LoVo (cell line): ENCODE data around the gene DIAPH2.

Experiments used
- DNase-seq: peaks from one replicate; pipeline ENCODE4 v3.0.0-alpha.2; 2016; ENCODE audit warnings: low spot score

DIAPH2 gene

DNA sequence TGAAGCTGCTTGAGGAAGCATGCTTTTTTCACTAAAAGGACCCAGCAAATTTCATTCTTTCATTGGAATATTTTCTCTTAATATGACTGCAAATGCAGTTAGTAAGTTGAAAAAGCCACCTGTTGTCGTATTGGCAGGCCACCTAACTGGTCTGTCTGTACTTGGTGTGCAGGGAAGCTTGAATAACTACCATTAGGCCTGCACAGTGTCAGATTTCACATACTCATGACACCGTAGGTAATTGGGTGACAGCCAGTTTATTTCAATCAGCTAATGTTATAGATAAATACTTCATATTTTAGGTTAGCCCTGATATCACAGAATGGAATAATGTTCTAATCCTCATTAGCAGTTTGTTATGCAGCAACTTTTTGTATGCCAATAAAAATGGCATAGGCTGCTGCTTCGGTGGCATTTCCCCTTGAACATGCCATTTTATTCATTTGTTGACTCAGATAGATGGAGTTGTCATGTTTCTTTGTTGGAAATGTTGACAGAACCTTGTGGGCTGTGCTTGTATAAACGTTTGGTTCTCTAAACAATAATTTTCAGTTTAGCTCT, 372.8 kb downstream of the DIAPH2 start:
- no peak for DNase-seq

DNA sequence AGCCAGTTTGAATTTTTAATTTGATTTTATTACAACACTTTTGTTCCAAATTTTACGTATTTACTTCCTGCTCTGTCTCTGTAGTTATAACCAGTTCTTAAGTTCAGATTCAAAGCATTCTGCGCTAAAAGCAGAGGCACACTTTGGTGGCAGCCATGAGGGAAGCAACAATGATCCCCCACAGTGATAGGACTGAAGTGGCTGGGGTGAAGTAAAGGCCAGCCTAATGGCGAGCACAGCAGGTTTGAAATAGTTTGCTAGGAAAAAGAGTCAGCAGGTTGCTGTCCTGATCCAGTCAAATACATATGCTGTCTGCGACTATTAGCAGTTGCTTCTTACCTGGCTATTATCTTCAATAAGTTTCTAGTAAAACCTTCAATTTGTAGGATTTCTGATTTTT, 375.4 kb downstream of the DIAPH2 start:
- DNase-seq, result no peak

DNA sequence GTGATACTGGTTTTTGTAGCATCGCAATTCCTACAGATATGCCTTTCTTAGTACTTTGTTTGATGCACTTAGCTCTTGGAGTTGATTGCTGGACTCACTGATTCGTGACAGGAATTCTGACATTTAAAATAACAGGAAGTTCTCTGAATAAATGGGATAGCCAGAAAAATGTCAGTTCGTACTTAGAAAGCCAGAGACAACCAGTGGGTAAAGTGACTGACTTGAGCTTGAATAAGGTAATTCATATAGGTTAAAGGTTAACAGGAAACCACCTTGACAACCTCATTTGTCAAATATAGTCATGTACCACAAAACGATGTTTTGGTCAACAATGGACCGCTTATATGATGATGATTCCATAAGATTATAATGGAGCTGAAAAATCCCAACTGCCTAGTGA, 380.4 kb downstream of the DIAPH2 start:
- no peak for DNase-seq

DNA sequence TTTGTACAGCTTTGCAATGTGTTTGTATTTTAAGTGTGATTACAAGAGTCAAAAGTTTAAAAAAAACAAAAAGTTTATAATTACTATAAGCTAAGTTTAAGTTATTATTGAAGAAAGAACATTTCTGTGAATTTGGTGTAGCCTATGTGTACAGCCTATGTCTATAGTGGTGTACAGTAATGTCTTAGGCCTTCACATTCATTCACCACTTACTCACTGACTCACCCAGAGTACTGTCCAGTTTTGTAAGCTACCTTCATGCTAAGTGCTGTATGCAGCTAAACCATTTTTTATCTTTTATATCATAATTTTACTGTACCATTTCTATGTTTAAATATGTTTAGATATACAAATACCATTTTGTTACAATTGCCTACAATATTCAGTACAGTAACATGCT, 381.3 kb downstream of the DIAPH2 start:
- no peak for DNase-seq

DNA sequence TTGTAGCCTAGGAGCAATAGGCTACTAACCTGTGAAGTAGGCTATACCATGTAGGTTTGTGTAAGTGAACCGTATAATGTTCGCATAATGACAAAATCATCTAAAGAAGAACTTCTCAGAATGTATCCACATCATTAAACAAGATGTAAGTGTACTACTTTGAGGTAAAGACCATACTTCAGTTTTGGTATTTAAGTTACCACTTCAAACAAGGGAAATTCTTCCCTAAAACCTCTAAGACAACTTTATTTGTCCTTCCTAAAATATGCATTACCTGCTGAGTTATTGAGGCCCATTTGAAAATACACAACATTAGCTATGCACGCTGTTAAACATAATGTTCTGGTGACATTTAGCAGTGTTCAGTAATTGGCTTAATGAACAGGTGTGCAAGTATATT, 381.7 kb downstream of the DIAPH2 start:
- DNase-seq, result no peak

- no peak for DNase-seq
Measured at GRCh38 chrX:97070346-97070745, 385.7 kb downstream of the DIAPH2 start.

DNA sequence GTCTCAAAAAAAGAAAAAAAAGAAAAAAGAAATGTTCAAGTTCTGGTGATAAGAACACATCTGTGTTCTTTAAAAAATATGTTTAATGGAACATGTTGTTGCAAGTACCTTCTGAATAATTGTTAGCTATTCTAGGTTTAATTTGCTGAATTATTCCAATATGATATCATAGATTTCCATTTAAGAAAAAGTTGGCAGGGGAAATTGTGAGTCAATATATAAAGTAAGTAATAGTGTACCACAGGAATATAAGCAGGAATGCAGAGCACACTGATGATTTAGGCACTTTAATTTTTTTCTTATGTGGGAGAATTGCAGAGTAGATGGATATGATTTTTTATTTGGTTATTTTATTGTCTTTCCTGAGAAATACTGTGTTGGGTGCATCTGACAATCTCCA, 389.8 kb downstream of the DIAPH2 start:
- no peak for DNase-seq

- no peak for DNase-seq
Measured at GRCh38 chrX:97089116-97089515, 404.5 kb downstream of the DIAPH2 start.

DNA sequence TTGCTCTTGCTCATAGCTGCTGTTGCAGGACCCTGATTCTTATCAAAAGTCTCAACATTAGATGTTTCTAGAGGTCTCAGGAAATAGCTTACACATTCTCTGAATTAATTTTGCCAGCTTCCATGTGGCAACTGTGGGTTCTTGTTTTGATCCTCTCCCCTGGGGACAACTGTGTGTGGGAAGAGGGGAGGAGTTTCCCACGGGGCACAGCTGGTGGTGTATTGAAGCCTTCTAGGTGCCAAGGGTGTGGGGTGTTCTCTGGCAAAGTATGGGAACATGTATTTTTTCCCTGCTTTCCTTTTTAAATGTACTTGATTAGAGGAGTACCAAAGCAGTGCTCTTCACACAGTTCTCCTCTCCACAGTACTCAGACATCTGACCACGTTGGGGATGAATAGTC, 411.7 kb downstream of the DIAPH2 start:
- no peak for DNase-seq

DNA sequence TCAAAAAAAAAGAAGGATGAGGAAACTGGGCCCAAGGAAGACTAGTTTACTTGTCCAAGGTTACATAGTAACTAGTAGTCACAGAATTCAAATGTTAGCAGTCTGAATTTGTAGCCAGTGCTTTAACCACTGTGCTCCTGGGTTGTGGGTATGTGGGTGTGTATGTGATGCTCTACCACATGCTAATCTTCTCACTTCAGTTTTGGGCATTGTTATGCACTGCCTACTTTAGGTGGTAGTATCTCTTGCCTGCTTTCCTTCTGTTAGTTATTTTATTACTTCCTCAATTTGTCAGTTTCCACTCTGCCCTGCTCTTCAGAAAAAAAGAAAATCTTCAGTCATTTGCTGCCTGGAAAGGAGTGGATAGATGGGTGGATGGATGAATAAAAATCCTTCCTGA, 418.3 kb downstream of the DIAPH2 start:
- no peak for DNase-seq

DNA sequence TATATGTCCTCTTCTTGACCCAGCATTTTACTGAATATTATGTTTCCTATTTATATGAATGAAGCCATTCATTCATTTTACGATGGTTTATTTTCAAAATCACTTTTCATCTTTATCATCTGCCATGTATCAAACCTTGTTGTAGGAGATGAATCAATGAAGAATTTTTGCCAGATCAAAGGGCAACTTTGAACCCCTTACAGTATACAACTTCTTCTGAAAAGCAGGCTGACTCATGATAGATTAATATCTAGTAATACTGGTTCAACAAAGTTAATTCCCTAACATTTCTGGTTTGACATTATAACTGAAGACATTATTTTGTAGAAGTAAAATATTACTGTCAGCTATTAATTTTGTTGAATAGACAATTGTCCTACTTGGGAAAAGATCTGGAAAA, 425.1 kb downstream of the DIAPH2 start:
- no peak for DNase-seq

DNA sequence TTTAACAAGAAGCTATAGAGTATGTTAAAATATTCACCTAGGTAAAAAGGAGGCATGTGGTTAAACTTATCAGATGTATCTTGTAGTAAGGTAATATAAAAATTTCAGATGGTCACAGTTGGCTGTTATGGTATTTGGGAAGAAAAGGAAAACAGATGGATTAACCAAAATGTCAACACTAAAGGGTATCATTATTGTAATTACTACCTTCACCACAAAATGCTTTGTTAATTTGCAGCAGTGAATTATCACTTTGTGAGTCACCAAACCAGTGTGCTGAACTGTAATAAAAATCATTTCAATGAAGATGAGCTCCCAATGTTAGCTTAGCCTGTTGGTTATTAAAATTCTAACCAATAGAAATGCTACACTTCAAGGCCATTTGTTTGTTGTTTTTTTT, 432.9 kb downstream of the DIAPH2 start:
- DNase-seq, result no peak

DNA sequence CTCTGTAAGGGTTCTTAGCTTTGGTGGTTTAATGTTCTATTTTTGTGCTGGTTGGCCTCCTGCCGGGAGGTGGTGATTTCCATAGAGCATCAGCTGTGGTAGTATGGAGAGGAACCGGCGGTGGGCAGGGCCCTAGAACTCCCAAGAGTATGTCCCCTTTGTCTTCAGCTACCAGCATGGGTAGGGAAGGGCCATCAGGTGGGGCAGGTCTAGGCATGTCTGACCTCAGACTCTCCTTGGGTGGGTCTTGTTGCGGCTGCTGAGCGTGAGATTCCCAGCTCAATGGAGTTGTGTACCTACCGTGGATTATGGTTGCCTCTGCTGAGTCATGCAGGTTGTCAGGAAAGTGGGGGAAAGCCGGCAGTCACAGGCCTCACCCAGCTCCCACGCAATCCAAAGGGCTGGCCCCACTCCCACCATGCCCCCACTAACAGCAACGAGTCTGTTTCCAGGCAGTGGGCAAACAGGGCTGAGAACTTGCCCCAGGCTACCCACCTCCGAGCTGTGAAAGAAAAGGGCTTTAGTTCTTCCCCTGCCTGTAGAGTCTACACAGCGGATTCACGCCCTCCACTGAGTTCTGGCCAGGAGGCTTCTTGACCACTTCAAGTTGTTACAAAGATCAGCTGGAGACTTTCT, 434.9 kb downstream of the DIAPH2 start:
- DNase-seq, result no peak

DNA sequence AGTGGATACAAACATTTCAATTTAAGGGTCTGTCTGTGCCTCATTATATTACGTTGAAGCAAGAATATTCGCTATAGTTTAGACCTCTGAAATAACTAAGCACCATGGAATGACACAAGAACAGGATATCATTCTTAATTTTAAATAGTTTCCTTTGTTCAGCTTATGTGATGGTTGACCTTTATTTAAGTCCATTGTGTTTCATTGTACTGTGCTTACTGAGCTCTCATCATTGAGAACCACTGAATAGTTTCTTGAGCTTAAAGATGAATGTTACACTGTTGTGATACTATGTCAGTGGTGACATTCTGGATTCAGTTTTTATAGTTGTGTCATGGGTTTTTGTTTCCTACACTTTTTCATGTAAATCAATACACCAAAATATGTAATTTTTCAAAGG, 438.4 kb downstream of the DIAPH2 start:
- no peak for DNase-seq

DNA sequence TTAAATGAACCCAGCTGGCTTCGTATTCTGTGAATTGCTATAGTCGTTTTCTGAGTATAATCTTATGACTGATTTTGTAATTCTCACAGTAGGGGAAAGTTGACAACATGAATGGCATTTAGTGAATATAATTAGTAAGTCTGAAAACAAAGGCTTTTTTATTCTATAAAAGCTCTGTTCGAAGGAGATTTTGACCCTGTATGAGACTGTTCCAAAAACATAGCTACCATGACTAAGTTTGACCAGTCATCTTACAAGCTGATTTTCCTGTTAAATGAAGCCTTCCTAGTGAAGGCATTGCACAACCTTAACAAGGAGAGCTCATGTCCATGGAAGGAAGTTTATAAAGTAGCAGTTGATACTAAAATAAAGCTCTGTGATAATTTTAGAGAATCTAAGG, 441.4 kb downstream of the DIAPH2 start:
- no peak for DNase-seq

DNA sequence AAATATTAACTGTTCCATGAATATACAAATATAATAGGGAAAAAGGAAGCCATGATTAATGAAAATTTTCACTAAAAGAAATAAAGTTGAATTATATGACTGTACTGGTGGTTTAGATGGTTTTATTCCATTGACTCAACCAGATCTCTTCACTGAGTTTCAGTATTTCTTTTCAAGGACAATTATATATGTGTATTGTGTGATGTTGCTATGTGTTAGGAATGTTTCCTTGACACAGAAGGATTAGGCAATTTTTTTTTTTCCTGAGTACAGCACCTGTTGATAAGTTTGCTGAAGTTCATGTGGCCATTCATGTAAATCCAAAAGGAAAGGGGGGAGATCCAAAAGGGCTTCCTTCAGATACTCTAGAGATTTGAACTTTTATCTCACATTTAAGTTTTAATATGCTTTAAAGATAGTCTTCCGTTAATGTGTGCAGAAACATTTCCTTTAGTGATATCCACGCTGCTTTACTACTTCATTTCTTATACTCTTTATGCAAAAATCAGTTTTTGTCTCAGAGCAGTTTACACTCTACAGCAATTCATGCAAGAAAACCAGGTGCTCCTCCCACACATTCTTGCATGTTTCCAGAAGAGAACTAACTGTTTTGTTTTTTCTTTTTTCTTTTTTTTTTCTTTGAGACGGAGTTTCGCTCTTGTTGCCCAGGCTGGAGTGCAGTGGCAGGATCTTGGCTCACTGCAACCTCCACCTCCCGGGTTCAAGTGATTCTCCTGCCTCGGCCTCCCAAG, 448.2 kb downstream of the DIAPH2 start:
- DNase-seq, result no peak

GRCh38 chrX:97145934-97146333, 461.3 kb downstream of the DIAPH2 start:
- DNase-seq, result no peak

- DNase-seq, result no peak
Measured at GRCh38 chrX:97155816-97156215, 471.2 kb downstream of the DIAPH2 start.

- no peak for DNase-seq
Measured at GRCh38 chrX:97158269-97158668, 473.6 kb downstream of the DIAPH2 start.

GRCh38 chrX:97159916-97160800, 475.5 kb downstream of the DIAPH2 start:
- peak; percentile 12 for DNase-seq

DNA sequence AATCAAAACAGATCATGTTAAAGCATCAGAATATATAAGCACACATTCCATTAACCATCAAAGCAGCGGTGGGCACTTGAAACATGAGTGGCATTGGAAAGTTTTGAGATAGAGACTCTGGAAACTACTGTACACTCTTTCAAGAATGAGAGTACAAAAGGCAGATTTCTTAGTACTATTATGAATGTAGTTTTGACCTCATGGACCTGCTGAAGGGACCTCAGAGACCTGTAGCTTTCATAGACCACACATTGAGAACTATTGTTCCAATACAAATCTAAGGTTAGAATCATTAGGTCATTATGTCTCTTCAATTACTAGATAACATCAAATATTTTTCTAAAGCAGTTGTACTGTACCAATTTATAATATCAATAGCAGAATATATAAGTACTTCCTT, 482.7 kb downstream of the DIAPH2 start:
- DNase-seq, result no peak

DNA sequence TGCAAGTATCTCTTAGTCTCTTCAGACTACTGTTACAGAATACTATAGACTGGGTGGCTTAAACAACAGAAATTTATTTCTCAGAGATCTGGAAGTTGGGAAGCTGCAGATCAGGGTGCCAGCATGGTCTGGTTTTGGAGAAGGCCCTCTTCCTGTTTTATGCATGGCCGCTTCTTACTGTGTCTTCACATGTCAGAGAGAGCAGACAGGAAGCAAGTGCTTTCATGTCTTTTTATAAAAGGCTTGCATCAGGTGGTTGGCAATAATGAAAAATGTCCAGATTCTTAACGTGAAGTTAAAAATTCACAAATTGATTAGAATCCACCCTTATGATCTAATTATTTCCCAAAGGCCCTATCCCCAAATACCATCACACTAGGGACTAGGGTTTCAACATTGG, 484.0 kb downstream of the DIAPH2 start:
- DNase-seq, result no peak

- DNase-seq, result no peak
Measured at GRCh38 chrX:97175147-97175546, 490.5 kb downstream of the DIAPH2 start.
